ENCODE results near the gene EIF4A3. TPM values are rescaled to one million over a fixed set of nuclear protein-coding genes. Genes with fewer than 3 reads are reported as not detected.

Gene EIF4A3
- total RNA-seq, 3 donors from 2014 or later, result 46.2 to 93.1 (median 67.9) TPM

GRCh38 chr17:80113033-80113484, 33.9 kb downstream of the EIF4A3 start:
- Histone ChIP-seq H3K9me3 (no peaks in the 10 kb centered on the region), H3K4me3 (no peak overlapping the region), H3K27me3 (no peaks in the 10 kb centered on the region), H3K36me3 (no peaks in the 10 kb centered on the region), H3K4me1 (no peaks in the 10 kb centered on the region), H3K27ac (no peak overlapping the region)
- intact Hi-C loops (cut with DNase I; ENCODE audit: low total_unique reads), result no loop called here
- no peak for TF ChIP-seq POLR2A (IDR thresholded peaks at IDR 0.05)
- TF ChIP-seq POLR2AphosphoS5 (IDR thresholded peaks at IDR 0.05), result no peak
- TF ChIP-seq CTCF (IDR thresholded peaks at IDR 0.05), result no peak
- DNase-seq (ENCODE audit: low spot score in 2 of 2), result no peak

- intact Hi-C loops (cut with DNase I; ENCODE audit: low total_unique reads), result no loop called here
- no peaks in the 10 kb centered on the region for H3K9me3 ChIP-seq
- H3K27ac ChIP-seq, result no peak overlapping the region
- no peaks in the 10 kb centered on the region for H3K4me1 ChIP-seq
- H3K4me3 ChIP-seq, result no peak overlapping the region
- no peaks in the 10 kb centered on the region for H3K27me3 ChIP-seq
- TF ChIP-seq CTCF (IDR thresholded peaks at IDR 0.05) (no peak), POLR2A (IDR thresholded peaks at IDR 0.05) (no peak), POLR2AphosphoS5 (IDR thresholded peaks at IDR 0.05) (no peak)
- H3K36me3 ChIP-seq, result no peaks in the 10 kb centered on the region
- no peak for DNase-seq (ENCODE audit: low spot score in 2 of 2)
These were observed 34.4 kb downstream of the EIF4A3 start for GRCh38 chr17:80112471-80113032.

- Histone ChIP-seq H3K4me3 (no peak overlapping the region), H3K9me3 (no peaks in the 10 kb centered on the region), H3K36me3 (no peaks in the 10 kb centered on the region), H3K4me1 (no peaks in the 10 kb centered on the region), H3K27ac (no peak overlapping the region), H3K27me3 (no peaks in the 10 kb centered on the region)
- peak in 1 of 2 donors; percentile 50 for DNase-seq (ENCODE audit: low spot score in 2 of 2)
- intact Hi-C loops (cut with DNase I; ENCODE audit: low total_unique reads), result no loop called here
- TF ChIP-seq CTCF (IDR thresholded peaks at IDR 0.05), result no peak
- no peak for TF ChIP-seq POLR2AphosphoS5 (IDR thresholded peaks at IDR 0.05)
- TF ChIP-seq POLR2A (IDR thresholded peaks at IDR 0.05), result no peak
These were observed 35.0 kb downstream of the EIF4A3 start for GRCh38 chr17:80111702-80112470.

GRCh38 chr17:80110927-80111701, 35.8 kb downstream of the EIF4A3 start:
- H3K9me3 ChIP-seq, result no peaks in the 10 kb centered on the region
- H3K4me3 ChIP-seq, result no peak overlapping the region
- no peak for TF ChIP-seq CTCF (IDR thresholded peaks at IDR 0.05)
- TF ChIP-seq POLR2A (IDR thresholded peaks at IDR 0.05), result no peak
- TF ChIP-seq POLR2AphosphoS5 (IDR thresholded peaks at IDR 0.05), result no peak
- no peaks in the 10 kb centered on the region for H3K4me1 ChIP-seq
- H3K36me3 ChIP-seq, result no peaks in the 10 kb centered on the region
- intact Hi-C loops (cut with DNase I; ENCODE audit: low total_unique reads), result no loop called here
- no peak overlapping the region for H3K27ac ChIP-seq
- no peaks in the 10 kb centered on the region for H3K27me3 ChIP-seq
- DNase-seq (ENCODE audit: low spot score in 2 of 2), result peak in 1 of 2 donors; percentile 37

- H3K27me3 ChIP-seq, result no peaks in the 10 kb centered on the region
- DNase-seq (ENCODE audit: low spot score in 2 of 2), result peak in 1 of 2 donors; percentile 43
- no peaks in the 10 kb centered on the region for H3K36me3 ChIP-seq
- intact Hi-C loops (cut with DNase I; ENCODE audit: low total_unique reads), result no loop called here
- TF ChIP-seq CTCF (IDR thresholded peaks at IDR 0.05) (no peak), POLR2AphosphoS5 (IDR thresholded peaks at IDR 0.05) (no peak), POLR2A (IDR thresholded peaks at IDR 0.05) (no peak)
- H3K4me1 ChIP-seq, result no peaks in the 10 kb centered on the region
- peak overlapping the region in 1 of 2 donors; percentile 62 for H3K27ac ChIP-seq
- no peak overlapping the region for H3K4me3 ChIP-seq
- H3K9me3 ChIP-seq, result no peaks in the 10 kb centered on the region
These were observed 36.5 kb downstream of the EIF4A3 start for GRCh38 chr17:80110447-80110812.
